ENCODE results near the gene TUBB8. TPM values are rescaled to one million over a fixed set of nuclear protein-coding genes. Genes with fewer than 3 reads are reported as not detected.

Gene TUBB8
- polyA plus RNA-seq, 2 of the 4 experiments (the other 2 are of a cell fraction): 0.16 TPM; not detected in 1

GRCh38 chr10:85044-85443 is 35.9 kb upstream of the TUBB8 start:
- Histone ChIP-seq H3K4me1 (no peaks in the 10 kb centered on the region), H3K4me3 (no peak overlapping the region), H3K27ac (no peak overlapping the region), H3K4me2 (no peak overlapping the region), H3K9me3 (no peaks in the 10 kb centered on the region)
- ATAC-seq: no peak
- POLR2A ChIA-PET: no interaction called here
- FAIRE-seq: no peak
- TF ChIP-seq RARB (CRISPR knock-in tag; IDR thresholded peaks at IDR 0.05) (no peak), PBX3 (IDR thresholded peaks at IDR 0.05) (no peak), REST (IDR thresholded peaks at IDR 0.05) (no peak)
- CTCF ChIA-PET: interaction anchor here (3.0 kb wide), 1 partner anchor 8 kb away, joined by 9 read pairs; no protein-coding TSS in a partner anchor
- WGBS (ENCODE audit: missing lambda C conversion rate): 64% methylated on average over 6 of the region's 8 CpGs
- no peak for DNase-seq (ENCODE audit: low read depth in 1 of 2, low spot score in 1 of 2)

- Histone ChIP-seq H3K4me2 (no peak overlapping the region), H3K4me1 (no peaks in the 10 kb centered on the region), H3K9me3 (no peaks in the 10 kb centered on the region), H3K4me3 (no peak overlapping the region), H3K27ac (no peak overlapping the region)
- no peak for ATAC-seq
- FAIRE-seq: no peak
- WGBS (ENCODE audit: missing lambda C conversion rate): 33% methylated on average over 9 of the region's 9 CpGs
- no peak for TF ChIP-seq BCL3 (IDR thresholded peaks at IDR 0.05)
- no peak for TF ChIP-seq ATOH8 (CRISPR knock-in tag; IDR thresholded peaks at IDR 0.05; ENCODE audit: low read depth)
- no peak; the same call in 1 of the 2 replicates for TF ChIP-seq POLR2A (IDR thresholded peaks at IDR 0.05; ENCODE audit: low read length)
- no peak for TF ChIP-seq ZFP36 (IDR thresholded peaks at IDR 0.05; ENCODE audit: borderline replicate concordance, partially characterized antibody)
- TF ChIP-seq CTCF (IDR thresholded peaks at IDR 0.05): no peak
- no peak for TF ChIP-seq PHF8 (IDR thresholded peaks at IDR 0.05; ENCODE audit: borderline replicate concordance, low read depth)
- no peak for TF ChIP-seq EHF (CRISPR knock-in tag; IDR thresholded peaks at IDR 0.05)
- TF ChIP-seq SMC3 (IDR thresholded peaks at IDR 0.05): no peak
- TF ChIP-seq HES2 (IDR thresholded peaks at IDR 0.05): no peak
- TF ChIP-seq HOXB13 (CRISPR knock-in tag; IDR thresholded peaks at IDR 0.05; ENCODE audit: low read depth): no peak
- TF ChIP-seq HOXA7 (CRISPR knock-in tag; IDR thresholded peaks at IDR 0.05): no peak
- no peak for TF ChIP-seq KDM1A (IDR thresholded peaks at IDR 0.05; ENCODE audit: low read depth)
- TF ChIP-seq HEYL (CRISPR knock-in tag; IDR thresholded peaks at IDR 0.05): no peak
- no peak for TF ChIP-seq TFCP2L1 (CRISPR knock-in tag; IDR thresholded peaks at IDR 0.05)
- ChIA-PET CTCF (interaction anchor here (3.0 kb wide), 1 partner anchor 7 kb away, joined by 9 read pairs; no protein-coding TSS in a partner anchor), POLR2A (no interaction called here)
- no peak for DNase-seq (ENCODE audit: low read depth in 1 of 2, low spot score in 1 of 2)
Measured at GRCh38 chr10:83930-84530, 34.9 kb upstream of the TUBB8 start.

Measured in A549 (cell line).